Measurements from ENCODE around the gene INPPL1.

The INPPL1 gene

GRCh38 chr11:72216638-72217037, 7.9 kb upstream of the INPPL1 start, which contains the start of gene FOLR2:
Gene FOLR2 (plus strand): TSS chr11:72216794. CDS start chr11:72218585, 1,791 bp downstream.
- no peak for DNase-seq

GRCh38 chr11:72217841-72218240, 6.7 kb upstream of the INPPL1 start:
- no peak for DNase-seq

DNA sequence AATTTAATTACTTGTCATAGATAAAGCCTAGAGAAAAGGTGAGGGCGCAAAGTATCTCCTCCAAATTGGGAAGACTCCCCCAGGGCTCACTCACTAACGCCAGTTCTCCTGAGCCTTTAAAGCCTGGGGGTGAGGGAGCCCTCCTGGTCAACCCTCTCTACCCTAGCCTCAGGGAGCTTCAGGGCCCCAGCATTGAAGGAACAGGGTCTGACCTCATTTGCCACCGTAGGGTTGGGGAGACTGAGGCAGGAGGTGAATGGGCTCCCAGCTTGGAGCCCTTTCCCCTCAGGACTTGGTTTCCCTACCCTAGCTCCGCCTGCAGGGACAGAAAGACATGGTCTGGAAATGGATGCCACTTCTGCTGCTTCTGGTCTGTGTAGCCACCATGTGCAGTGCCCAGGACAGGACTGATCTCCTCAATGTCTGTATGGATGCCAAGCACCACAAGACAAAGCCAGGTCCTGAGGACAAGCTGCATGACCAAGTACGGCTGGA, 6.3 kb upstream of the INPPL1 start:
- DNase-seq, result no peak

- no peak for DNase-seq
These were observed 3.7 kb upstream of the INPPL1 start for GRCh38 chr11:72220696-72221363.

GRCh38 chr11:72221386-72222075, 3.0 kb upstream of the INPPL1 start:
- DNase-seq, result no peak

GRCh38 chr11:72222106-72222891, 2.3 kb upstream of the INPPL1 start:
- DNase-seq, result no peak

- peak; percentile 93 for DNase-seq
These were observed 1.5 kb upstream of the INPPL1 start for GRCh38 chr11:72222907-72223614.

- DNase-seq, result peak; percentile 77
These were observed 678 bp upstream of the INPPL1 start for GRCh38 chr11:72223615-72224563.

DNA sequence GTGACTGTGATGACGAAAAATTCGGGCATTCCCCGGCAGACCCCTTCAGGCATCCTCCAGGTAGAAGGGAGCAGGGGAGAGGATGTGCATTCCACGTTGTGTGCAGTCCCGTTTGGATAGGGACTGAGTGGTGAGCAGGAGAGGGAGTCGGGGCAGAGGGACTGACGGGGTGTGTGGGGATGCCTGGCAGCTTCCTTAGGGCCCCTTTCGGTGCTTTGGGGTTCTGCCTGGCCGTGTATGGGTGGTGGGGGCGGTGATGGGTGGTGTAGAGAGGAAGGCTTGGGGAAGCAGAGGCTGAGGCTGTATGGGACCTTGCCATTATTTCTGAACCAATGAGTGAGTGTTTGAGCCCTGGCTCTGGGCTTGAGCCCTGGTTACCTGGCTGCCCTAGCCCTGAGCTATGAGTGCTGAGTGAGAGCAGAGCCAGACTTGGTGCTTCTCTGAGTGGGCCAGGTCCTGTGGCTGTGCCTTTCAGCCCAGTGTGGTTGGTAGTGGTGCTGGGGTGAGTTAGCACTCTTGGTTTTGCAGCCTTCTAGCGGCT, 914 bp downstream of the INPPL1 start:
- DNase-seq, result no peak

DNA sequence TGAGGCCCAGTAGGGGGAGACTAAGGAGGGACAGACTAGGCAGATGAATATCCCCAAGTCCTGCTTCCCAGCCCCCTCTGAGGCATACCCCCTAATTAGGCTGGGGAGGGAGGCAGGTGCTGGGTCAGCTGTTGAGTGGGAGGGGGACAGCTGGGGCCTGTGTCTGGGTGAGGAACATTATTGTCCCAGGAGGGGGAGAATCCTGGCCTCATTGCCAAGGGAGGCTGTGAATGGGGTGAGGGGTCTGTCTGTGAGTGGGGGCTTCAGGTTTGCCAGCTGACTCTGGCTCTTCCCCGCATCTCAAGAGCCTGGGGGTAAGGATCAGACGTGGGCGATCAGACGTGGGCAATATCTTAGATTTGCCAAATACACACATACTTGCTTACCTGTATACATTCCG, 2.1 kb downstream of the INPPL1 start:
- DNase-seq, result no peak

DNA sequence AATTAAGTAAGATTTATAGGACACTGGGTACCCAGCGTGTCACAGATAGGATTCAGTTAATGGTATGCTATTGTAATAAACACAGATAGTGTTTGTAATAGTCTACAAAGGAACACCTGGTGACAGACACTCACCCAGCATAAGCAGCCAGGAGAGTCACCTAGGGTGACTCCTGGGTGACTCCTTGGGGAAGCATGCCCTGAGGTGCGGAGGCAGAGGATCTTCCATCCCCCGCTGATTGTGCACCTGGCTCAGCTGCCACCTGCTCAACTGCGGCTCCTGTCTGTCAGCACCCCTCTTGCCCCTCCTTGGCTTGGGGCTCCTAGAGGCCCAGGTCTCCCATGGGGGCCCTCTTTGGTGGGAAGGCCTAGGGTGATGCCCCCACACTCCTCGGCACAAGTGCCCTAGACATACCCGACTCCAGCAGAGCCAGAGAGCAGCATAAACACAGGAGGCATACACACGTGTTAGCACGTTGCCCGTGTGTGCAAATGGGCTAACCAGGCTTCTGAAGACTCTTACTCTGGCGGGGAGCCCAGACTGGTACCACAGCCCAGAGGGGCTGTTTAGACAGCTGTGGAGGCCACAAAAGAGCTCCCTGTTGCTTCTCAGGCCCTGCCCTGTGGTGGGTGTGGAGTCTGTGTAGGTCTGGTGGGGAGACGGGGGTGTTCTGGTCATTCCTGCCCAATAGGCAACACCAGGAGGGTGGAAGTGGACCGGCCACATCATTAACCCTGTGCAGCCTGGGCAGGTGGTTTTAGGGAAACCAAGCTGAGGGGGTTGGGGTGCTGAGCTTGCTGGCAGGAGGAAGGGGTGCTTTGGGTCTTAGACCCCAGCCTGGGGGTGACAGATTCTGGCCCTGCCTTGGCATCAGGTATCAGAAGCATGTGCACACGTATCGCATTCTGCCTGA, 3.0 kb downstream of the INPPL1 start:
- no peak for DNase-seq

- no peak for DNase-seq
These were observed 3.8 kb downstream of the INPPL1 start for GRCh38 chr11:72228229-72228843.

- DNase-seq, result no peak
These were observed 4.3 kb downstream of the INPPL1 start for GRCh38 chr11:72228844-72229231.

- peak; percentile 11 for DNase-seq
These were observed 4.9 kb downstream of the INPPL1 start for GRCh38 chr11:72229336-72229924.

GRCh38 chr11:72229925-72230763, 5.6 kb downstream of the INPPL1 start:
- DNase-seq, result no peak

DNA sequence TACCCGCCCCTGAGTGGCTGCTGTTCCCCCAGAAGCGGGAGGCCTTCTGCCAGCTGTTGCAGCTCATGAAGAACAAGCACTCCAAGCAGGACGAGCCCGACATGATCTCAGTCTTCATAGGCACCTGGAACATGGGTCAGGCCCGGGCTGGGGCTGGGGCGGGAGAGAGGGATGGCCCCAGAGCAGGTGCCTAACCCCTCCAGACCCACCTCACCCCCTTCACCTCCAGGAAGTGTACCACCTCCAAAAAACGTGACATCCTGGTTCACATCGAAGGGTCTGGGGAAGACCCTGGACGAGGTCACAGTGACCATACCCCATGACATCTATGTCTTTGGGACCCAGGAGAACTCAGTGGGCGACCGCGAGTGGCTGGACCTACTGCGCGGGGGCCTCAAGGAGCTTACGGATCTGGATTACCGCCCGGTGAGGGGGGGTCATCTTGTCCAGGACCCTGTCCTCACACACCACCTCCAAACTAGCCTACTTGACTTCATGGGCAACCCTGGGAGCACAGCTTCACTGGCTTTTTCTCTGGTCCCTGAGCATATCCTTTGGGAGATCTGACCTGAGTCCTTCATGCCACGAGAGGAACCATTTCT, 6.3 kb downstream of the INPPL1 start:
- peak; percentile 8 for DNase-seq

DNA sequence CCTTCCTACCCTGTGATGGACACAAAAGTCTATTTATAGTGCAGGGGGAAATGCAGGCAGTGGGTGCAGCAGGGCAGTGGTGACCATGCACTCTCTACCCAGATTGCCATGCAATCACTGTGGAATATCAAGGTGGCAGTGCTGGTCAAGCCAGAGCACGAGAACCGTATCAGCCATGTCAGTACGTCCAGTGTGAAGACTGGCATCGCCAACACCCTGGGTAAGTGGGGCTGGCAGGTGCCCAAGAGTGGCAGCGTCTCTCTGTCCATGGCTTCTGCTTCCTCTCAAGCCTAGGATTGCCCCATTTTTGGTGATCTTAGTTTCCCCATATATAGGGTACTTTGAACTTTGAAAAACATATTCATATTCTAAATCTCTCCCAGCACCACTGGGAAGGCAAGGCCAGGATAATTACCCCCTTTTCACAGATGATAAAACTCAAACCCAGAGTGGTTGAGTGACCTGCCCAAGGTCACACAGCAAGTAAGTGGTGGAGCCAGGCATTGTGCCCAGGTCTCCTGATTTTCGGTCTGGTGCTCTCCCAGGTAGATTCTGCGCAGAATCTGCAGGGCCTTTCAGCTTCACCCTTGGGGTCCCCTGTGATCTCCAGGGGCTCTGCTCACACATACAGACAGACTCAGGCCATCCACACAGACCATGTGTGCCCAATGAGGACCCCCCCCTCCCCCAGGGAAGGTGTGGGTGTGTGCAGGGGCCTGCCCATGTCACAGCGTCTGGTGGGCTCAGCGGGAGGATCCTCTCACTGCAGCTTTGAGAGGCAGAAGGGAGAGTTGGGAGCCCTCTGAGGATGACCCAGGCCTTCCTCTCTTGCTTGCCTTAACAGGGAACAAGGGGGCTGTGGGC, 7.1 kb downstream of the INPPL1 start:
- DNase-seq, result peak; percentile 8
